HG02981 (cell line): ENCODE measurements around the gene ELFN2.

Source experiments
- ATAC-seq: cut with Tn5 transposase; IDR thresholded peaks from one replicate; pipeline ENCODE4 v1.9.1; 2021; ENCODE audit warnings: mild to moderate bottlenecking, moderate library complexity; ENCODE audit not compliant: unreplicated experiment

ELFN2 gene

DNA sequence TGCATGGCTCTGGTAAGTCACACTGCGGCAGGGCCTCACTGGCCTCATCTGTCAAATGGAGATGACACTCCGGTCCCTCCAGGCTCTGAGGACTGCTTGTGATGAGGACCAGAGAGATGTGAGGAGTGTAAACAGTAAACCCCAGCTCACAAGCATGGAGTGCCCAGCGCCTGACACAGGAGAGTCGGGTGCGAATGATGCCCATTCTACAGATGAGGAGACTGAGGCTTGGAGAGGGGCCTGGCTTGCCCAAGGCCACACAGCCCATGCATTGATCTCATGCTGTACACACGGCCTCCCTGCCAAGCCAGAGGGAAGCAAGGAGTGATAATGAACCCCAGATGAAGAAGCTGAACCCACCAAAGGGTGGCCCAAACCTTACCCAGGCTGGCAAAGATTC is 37.2 kb downstream of the ELFN2 start:
- ATAC-seq: no peak

DNA sequence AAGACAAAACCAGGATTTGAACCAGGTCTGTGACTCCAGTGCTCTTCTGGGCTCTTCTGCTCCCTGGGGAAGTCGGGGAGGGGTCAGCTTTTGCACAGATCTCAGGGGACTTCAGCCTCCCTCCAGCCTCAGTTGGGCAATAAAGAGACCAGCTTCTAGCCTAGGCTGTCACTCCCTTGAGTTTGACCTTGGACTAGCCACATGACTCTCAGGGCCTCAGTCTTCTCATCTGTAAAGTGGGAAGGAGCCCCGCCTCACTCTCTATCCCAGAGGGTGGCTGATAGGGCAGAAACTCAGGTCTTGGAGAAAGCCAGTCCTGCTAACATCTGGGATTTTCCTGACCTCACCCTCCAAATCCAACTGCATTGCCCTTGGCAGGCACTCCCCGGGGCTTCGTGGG is 38.7 kb downstream of the ELFN2 start:
- ATAC-seq: no peak

DNA sequence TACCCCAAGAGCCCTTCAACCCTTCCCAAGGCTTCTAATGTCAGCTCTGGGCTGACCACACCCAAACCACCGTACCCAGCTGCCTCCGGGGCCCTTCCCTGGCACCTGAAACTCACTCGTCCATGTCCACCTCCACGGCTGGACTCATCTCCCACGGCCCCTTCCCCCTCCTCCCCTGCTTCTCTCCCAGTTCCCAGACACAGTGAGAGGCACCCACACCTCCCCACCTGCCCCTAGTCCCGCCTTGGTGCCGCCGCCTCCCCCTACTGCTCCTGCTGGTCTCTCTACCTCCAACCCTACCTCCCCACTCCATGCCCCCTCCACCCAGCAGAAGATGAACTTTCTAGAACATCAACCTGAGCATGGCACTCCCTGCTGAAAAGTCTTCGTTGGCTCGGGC is 39.5 kb downstream of the ELFN2 start:
- ATAC-seq: no peak

DNA sequence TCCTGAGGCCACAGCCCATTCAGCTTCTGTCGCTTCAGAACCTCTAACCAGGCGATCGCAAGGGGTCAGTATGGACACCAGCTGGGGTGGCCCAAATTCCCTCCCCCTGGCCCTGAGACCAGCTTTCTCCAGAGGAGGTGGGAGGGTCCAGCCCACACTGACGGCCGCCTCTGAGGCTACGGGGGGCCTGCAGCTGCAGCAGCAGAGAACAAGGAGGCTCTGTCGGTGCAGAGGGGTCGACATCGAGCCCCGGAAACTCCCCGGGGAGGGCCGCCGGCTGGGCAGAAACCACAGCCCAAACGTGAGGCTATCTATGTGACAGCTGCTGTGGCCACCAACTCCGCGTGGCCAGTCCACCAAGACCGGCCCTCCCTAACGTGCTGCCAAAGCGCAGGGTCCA is 40.8 kb downstream of the ELFN2 start:
- ATAC-seq: no peak

DNA sequence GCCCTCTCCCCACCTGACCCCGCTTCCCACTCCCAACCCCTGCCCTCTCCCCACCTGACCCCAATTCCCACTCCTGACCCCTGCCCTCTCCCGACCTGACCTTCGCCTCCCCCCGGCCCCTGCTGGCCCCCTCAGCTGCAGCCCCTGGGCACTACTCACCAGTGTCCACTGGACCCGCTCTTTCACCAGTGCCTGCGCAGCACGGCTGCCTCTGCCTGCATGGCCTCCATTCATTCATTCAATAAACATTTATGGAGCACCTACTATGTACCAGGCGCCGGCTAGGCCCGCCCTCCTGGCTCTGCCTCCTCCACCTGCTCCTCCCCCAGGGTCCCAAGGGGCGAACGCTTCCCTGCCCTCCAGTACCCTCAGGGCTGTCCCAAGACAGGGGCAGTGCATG is 42.6 kb downstream of the ELFN2 start:
- no peak for ATAC-seq

DNA sequence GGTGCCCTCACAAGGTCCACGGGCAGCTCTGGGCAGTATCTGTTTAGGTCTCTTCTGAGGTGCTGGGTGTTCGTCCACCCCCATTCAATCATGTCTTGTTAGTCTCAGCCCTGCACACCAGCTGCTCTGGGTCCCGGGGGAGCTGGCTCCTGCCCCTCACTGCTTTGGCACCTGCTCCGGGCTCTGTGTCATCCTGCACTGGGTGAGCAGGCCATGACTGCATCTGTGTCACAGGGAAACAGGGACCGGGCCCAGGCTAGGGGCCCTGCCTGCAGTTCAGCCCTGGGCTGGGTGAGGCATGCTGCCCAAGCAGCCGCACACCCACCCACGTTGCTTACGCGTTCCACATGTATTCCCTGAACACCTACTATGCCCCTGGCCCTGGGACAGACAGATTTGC is 43.9 kb downstream of the ELFN2 start:
- ATAC-seq: no peak

DNA sequence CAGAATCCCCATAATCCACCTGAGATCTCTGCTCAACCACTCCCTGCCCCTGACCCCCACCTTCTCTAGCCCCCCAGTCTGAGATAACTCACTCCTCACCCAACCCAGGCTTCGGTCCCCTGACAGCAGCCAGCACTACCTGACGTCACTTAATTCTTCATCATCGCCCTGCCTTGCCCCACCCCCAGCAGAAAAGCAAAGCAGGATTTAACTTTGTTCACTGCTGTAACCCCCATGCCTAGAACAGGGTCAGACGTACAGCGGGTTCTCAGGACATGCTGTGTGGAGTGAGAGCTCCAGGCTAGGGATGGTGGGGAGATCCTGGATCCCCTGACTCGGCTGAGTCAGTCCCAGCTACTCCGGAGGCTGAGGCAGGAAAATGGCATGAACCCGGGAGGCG is 45.8 kb downstream of the ELFN2 start:
- ATAC-seq: no peak

DNA sequence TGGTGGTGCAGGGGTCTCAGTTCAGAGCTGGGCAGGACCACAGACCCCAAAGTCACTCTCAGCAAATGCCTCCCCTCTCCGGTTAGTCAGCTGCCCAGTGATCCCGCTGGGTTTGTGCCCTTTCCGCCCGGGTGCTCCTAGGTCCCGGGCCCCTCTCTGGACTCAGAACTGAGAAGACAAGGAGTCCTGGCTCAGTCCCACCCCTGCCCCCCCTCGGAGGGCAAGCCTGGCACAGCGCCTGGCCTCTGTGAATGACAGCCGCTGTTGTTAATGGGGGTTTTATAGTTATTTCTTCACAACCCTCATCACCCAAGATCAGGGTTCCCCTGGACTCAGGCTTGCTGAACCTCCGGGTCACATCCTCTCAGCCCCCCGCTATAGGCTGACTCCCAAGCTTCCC is 47.6 kb downstream of the ELFN2 start:
- ATAC-seq: no peak

DNA sequence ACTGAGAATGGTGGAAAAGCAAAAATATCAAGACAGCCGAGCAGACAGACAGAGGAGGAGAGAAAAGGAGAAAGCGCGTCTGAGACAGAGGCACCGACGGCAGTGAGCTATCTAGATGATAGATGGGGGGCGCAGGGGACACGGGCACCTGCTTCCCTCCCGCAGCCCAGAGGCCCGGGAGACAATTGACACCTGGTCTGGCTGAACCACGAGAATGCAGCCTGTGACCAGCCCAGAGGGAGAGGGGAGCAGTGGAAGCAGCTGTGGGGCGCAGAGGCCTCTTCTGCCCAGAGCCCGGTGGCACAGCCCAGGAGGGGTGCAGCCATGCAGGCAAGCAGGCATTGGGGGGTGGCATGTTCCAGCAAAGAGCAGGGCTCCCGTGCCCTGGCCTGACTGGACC is 48.2 kb downstream of the ELFN2 start:
- no peak for ATAC-seq

DNA sequence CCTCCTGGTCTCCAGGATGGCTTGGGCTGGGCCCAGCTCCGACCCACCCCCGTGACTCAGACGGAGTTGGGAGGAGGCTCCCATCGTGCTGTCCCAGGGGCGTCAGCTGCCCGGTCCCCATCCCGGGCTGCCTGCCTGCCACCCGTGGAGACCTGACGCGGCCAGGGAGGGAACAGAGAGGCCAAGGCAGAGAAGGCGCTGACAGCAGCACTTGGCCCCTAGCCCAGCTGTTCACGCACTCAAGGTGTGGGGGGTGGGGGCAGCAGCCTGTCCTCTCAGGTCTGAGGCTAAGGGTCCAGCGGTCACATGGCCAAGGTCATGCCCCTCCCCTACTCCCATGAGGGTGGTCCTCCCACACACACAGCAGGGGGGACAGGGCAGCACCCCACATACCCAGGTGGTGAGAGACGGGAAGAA is 48.6 kb downstream of the ELFN2 start:
- no peak for ATAC-seq

DNA sequence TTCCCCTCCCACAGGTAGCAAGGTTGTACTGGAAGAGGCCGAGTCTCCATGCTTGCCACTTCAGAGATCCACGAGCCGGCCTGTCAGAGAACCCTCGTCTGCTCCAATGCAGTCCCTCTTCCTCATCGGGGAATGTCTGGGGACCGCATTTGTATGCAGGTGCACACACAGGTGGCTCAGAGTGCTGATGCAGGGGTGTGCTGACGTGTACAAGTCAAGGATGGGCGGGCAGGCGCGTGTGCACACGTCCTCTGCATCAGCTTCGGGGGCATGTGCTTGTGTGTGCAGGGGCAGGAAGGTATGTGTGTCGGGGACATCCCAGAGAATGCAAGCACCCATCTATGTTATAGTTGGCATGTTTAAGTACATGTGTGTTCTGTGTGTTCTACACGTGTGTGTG is 49.4 kb downstream of the ELFN2 start:
- no peak for ATAC-seq

DNA sequence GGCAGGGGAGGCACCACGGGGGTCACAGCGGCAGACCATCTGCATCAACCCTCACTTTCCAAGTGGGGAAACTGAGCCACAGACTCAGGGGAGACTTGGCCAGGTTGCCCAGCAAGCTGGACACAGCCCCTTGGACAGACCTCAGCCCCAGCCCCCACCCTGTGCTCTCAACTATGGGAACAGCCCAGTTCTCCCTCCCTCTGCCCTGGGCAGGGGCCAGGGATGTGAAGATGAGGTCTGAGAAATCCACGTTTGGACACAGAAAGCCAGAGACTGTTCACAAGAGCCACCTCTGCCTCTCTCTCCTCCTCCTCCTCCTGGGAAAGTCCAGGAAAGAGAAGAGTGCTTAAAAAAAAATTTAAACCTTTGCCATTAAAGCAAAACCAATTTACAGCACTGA is 50.1 kb downstream of the ELFN2 start:
- ATAC-seq: no peak

DNA sequence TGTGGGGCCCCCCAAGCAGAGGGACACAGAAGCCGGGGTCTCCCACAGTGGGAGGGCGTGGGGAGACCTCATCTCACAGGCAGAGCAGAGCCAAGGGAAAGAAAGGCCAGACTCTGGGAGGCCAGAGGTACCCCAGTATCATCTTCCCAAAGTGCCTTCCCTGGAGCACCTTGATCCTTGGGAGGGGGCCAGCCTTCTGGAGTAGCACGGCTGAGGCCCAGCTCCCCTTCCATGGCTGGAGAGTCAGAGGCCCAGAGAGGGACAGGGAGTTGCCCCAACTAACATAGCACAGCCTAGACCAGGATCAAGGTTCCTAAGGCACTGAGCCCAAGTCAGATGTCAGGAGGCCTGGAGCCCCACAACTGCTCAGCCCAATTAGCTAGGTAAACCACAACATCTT is 50.6 kb downstream of the ELFN2 start:
- ATAC-seq: no peak

DNA sequence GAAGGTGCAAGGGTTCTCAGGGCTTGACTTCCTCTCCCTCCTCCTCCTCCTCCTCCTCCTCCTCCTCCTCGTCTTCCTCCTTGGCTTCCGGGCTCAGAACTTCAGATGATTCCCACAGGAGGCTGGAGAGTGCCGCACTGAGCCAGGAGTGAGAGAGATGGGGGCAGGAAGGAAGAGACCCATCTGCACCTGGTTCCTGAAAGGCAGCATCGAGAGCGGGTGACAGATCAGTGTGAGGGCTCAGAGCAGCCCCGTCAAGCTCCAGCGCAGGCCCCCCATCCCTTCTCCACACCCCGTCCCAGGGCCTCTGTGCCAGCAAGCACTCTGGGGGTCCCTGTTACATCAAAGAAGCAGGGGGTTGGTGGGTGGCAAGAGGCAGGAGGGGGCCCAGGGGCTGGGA is 51.5 kb downstream of the ELFN2 start:
- ATAC-seq: no peak

DNA sequence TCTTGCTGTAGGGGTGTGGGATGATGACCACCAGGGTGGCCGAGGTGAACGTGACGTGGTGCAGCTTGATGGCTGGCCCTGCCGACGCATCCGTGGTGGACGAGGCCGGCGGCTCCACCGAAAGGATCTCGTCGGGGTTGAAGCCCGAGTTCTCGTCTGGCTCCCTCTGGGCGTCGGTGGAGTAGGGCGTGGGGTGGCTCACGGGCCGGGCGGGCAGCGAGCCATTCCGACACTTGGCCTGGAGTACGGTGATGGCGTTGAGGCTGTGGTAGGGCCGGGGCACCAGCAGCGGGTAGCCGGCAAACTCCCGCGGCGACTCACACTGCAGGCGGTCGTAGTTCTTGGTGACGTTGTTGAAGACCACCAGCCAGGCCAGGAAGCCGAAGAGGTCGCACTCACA is 52.7 kb downstream of the ELFN2 start:
- no peak for ATAC-seq

DNA sequence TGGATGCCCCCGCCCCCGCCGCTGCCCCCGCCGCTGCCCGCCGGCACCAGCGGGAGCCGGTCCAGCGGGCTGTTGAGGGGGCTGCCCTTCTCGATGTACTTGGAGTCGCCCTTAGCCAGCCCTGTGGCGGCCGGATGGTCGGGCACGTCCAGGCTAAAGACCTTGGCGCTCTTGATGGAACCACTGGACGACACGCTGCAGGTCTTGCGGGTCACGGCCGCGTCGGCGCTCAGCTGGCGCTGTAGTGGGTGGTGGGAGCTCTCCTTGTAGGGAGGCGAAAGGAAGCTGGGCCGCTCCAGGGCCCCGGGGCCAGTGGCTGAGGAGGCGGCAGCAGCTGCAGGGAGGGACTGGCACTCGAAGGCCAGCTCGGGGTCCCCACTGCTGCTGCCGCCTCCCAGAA is 53.8 kb downstream of the ELFN2 start:
- ATAC-seq: no peak

DNA sequence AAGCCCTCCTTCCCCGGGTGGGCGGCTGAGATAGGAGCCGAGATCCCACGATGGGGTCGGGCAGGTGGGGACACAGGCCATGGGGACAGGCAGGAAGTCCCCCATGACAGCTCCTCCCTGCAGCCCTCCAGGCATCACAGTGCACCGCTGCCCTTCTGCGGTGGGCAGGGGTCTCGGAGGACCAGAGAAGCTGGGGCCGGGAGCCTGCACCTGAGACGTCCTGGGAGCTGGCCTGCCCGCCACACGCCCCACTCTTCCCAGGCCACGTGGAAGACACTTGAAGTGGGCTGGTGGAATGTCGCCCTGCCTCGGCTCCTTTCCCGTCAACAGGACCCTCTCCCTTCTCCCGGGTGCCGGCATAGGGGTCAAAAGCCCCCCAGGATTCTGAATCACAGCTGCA is 55.4 kb downstream of the ELFN2 start:
- no peak for ATAC-seq

DNA sequence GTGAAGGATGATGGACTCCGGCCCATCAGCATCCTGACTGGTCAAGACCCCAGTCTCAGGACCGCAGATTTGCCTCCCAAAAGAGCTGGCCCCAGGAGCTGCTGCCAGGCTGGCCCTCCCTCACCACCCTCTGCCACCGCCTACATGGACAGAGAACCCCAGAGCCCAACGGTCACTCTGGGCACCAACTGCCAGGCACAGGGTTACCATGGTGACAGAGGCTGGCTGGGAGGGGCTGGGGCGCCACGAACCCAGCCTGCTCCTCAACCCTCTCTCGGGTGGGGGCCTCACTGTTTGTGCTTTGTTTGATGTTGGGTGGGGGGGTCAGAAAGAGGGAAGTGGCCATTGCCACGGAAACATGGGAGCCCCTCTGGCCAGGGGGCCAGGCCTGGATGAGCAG is 55.8 kb downstream of the ELFN2 start:
- ATAC-seq: no peak

DNA sequence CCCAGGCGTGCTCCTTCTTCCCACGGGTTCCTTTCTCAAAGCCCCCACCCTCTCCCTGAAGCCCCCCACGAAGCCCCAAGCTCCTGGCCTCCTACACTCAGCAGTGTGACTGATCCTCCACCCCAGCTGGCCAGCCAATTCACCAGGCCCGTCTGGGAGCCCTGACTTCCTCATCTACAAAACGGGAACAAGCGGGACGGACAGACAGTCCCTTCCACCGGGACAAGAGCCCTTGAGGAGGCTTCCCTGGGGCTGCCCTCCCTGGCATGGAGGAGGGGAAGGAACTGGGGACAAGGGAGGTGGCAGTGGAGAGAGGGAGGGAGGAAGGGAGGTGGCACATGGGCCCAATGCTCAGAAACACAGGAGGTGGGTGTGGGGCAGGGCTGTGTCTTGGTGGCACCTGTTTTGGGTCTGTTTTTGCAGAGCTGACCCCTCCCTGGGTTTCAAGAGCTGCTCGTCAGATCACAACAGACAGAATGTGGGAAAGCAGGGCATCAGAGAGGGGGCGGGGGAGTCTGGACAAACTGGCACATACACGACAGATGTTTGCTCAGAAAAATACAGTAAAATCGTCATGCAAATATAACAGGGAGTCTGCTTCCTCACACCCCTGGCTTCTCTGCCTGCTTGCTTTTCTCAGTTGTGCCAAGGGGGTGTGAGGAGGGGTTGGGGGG is 56.8 kb downstream of the ELFN2 start:
- ATAC-seq: no peak

DNA sequence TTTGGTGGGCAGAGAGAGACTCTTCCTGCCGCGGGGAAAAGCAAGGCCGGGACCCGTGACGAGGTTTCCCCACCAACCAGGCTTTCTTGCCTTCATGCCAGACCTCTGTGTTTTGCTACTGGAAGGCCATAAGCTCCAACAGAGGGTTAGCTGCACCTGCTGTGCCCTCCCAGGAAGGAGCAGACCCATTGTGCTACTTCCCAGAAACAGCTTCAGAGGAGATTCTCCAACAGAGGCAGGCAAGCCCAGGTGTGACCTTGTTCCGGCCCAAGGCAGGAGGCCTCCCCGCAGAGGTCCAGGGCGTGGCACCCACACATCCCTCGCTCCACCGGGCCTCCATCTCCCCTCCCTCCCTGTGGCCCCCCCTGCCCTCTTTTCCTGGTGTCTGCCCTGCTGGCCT is 57.8 kb downstream of the ELFN2 start:
- no peak for ATAC-seq

DNA sequence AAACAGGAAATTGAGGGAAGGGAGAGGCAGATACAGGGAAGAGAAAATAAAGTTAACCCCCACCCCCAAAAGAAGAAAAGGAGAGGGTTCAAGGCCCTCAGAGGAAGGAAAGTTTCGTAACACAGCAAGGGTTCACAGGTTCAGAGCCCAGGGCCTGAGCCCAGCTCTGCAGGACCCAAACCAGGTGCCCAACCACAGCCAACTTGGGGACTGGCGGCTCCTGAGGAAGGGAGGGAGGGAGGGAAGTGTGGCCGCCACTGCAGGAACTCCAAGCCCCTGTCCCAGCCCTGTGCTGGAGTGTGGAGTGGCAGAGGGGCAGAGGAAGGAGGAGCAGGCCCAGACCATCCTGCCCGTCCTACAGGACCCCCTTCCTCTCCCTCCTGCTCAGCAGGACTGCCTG is 59.2 kb downstream of the ELFN2 start:
- no peak for ATAC-seq

DNA sequence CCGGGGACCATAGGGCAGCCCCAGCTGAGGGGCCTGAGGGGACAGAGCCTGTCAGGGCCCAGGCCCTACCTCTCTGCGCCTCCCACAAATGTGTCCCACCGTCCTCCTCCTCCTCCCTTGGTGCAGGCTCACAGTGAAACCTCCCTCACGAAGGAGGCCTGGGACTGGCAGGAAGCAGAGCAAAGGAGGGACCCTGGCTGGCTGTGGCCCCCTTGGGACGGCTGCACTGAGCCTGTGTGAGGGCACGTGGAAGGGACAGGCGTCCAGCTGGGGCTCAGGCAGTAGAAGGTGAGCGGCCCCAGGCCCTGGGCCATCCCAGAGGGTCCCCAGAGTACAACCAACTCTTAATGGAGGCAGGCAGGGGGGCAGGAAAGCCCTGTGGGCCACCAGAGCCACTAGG is 60.7 kb downstream of the ELFN2 start:
- ATAC-seq: no peak

DNA sequence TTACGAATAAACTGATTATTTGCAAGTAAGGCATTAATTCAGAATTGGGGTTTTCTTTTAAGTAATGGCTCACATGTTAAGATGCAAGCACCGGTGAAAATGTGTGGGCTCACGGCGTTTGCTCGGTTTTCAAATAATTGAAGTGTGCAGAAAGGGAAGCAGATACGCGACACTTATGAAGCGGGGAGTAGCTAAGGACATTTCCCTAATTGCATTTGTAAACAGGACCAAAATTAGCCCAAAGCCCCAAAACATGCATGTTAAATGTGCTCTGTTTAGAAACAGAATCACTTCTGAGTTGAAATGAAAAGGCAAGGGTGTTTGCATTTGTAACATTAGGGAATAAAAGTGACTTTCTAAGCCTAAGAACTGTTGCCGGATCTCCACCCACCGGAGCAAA is 61.3 kb downstream of the ELFN2 start:
- no peak for ATAC-seq
